SK-N-SH (cell line): ENCODE data around the gene LRRC8C.

Source experiments
- ELF1 ChIP-seq: IDR thresholded peaks from 2 replicates; pipeline ENCODE4 v1.4.0; 2012
- EZH2phosphoT487 ChIP-seq: fragments of 200-600 bp; sonication (generic); IDR thresholded peaks from 2 replicates; pipeline ENCODE4 v1.6.1; 2017; ENCODE audit warnings: low read depth, mixed run types, mild to moderate bottlenecking, antibody characterized with exemption, moderate library complexity, borderline replicate concordance
- GATA2 ChIP-seq: sonication (generic); formaldehyde crosslinking; IDR thresholded peaks from 2 replicates; pipeline ENCODE4 v1.5.0; 2020; ENCODE audit warnings: mild to moderate bottlenecking, missing genetic modification reagents
- RAD21 ChIP-seq: IDR thresholded peaks from 2 replicates; pipeline ENCODE4 v1.6.1; 2012; ENCODE audit warnings: mild to moderate bottlenecking, low read length
- TAF1 ChIP-seq: IDR thresholded peaks from 2 replicates; pipeline ENCODE4 v1.6.1; 2012; ENCODE audit warnings: low read depth, mild to moderate bottlenecking, low read length, moderate library complexity, borderline replicate concordance
- TF ChIP-seq, protein P1 (sequence below): fragments of 200-600 bp; sonication (generic); IDR thresholded peaks from 2 replicates; pipeline ENCODE4 v1.6.1; 2017; ENCODE audit warnings: antibody characterized with exemption, mild to moderate bottlenecking, moderate library complexity

DNA sequence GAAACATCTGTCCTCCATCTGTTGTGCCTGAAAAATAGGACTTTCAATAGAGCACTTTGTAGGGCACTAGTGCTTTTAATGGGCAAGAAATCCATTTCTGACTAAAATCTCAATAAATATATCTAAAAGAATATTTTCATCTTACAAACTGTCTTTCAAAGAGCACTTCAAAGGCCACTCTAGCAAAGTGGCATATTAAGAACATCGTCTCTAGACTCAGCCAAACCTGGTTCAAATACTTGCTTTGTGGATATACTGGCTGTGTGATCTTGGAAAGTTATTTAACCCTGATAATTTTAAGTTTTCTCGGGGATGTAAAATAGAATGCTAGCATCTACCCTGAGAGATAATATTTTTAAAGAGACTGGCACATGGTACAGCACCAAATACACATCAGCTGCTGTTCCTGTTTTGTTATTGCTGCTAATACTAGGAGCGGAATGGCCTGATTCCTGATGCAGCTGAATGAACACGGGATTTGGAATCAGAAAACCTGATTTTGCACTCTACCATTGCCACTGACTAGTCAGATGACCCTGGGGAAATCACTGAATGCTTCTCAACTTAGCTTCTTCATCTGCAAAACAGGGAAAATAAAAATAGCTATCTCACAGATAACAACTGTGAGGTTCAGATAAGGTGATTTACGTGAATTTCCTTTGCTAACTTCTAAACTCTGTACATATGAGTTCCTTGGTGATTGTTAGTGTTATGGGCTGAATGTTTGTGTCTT is 25.2 kb upstream of the LRRC8C start:
- no peak for TF ChIP-seq RAD21
- no peak for TF ChIP-seq TAF1
- TF ChIP-seq EZH2phosphoT487: no peak
- TF ChIP-seq GATA2 (CRISPR knock-in tag): no peak
- TF ChIP-seq, protein P1, sequence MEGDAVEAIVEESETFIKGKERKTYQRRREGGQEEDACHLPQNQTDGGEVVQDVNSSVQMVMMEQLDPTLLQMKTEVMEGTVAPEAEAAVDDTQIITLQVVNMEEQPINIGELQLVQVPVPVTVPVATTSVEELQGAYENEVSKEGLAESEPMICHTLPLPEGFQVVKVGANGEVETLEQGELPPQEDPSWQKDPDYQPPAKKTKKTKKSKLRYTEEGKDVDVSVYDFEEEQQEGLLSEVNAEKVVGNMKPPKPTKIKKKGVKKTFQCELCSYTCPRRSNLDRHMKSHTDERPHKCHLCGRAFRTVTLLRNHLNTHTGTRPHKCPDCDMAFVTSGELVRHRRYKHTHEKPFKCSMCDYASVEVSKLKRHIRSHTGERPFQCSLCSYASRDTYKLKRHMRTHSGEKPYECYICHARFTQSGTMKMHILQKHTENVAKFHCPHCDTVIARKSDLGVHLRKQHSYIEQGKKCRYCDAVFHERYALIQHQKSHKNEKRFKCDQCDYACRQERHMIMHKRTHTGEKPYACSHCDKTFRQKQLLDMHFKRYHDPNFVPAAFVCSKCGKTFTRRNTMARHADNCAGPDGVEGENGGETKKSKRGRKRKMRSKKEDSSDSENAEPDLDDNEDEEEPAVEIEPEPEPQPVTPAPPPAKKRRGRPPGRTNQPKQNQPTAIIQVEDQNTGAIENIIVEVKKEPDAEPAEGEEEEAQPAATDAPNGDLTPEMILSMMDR: no peak
- no peak for TF ChIP-seq ELF1
